Ectodermal cell (in vitro differentiated cells): ENCODE measurements around the gene ZRANB3. TPM values are rescaled to one million over a fixed set of nuclear protein-coding genes. Genes with fewer than 3 reads are reported as not detected.

ENCODE experiments used
- H3K27ac ChIP-seq: 2 replicates; pipeline ENCODE4 v1.7.0; 2013; ENCODE audit warnings: mild to moderate bottlenecking, low read depth, low read length; ENCODE audit not compliant: insufficient read depth, poor library complexity, severe bottlenecking
- H3K27me3 ChIP-seq: 2 replicates; pipeline ENCODE4 v1.7.0; 2013; ENCODE audit warnings: mild to moderate bottlenecking, low read length; ENCODE audit not compliant: insufficient read depth, control insufficient read depth, poor library complexity, severe bottlenecking
- H3K36me3 ChIP-seq: one replicate; pipeline ENCODE4 v1.7.0; 2013; ENCODE audit warnings: low read length; ENCODE audit not compliant: control insufficient read depth, insufficient read depth
- H3K4me1 ChIP-seq: one replicate; pipeline ENCODE4 v1.7.0; 2013; ENCODE audit warnings: low read length; ENCODE audit not compliant: control insufficient read depth, insufficient read depth
- H3K4me3 ChIP-seq: 2 replicates; pipeline ENCODE4 v1.7.0; 2013; ENCODE audit warnings: low read depth, low read length, control low read depth; ENCODE audit not compliant: insufficient read depth
- H3K9me3 ChIP-seq: 2 replicates; pipeline ENCODE4 v1.7.0; 2013; ENCODE audit warnings: mild to moderate bottlenecking, low read length, moderate library complexity; ENCODE audit not compliant: control insufficient read depth
- WGBS, 2 experiments: methylation state at CpG; one replicate each; pipeline ENCODE4 v1.1.7; 2013; ENCODE audit warnings: missing lambda C conversion rate in 2 of 2; 5-methylcytosine and 5-hydroxymethylcytosine counted together
- polyA plus RNA-seq, 4 experiments: library from polyadenylated mRNA; stranded (reverse); fragments of 50-300 nt; gene quantifications; one replicate each; pipeline ENCODE4 v1.2.3, GENCODE V29; 2013

ZRANB3 gene
- polyA plus RNA-seq (2013, experiment 1 of 4): 15.1 TPM
- polyA plus RNA-seq (2013, experiment 2 of 4): 16.0 TPM
- polyA plus RNA-seq (2013, experiment 3 of 4): 13.2 TPM
- polyA plus RNA-seq (2013, experiment 4 of 4): 12.1 TPM

DNA sequence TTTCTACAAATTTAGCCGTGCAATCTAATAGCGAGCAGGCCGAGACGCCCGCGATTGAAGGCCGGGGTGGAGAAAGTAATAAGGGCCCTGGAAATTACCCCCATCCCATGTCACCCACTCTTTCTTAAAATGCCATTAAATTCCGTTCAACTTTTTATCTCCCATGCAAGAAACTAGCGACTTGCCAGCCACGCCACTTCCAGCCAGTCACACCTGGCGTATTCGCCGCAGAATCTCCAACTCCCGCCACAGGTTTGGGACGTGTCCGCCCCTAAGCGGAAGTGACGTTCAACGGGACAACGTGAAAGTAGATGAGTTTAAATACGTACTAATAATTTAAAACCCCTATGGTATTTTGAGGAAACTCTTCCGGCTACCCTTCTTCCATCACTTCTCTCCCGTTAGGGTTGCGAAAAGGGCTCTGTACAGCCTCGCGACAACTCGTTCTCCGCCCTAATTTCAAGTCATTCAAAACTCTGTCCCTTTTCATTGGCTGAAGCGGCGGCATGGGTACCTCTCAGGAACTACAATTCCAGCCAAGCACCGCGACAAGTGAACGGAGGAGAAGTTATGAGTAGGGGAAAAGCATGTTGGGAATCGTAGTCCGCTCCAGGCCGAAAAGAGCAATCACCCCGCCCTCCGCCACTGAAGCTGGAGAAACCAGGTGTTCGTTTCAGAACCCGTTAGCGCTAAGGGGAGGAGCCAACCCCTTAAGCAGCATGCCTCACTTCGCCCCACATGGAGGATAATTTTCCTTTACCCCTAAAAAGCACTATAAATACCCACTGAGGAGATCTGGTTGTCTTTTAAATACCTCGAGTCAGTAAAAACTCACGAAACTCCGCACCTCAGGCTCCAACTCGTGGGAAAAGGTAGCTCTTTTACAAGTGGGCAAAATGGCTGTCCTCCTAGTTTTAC lies at the start of gene ZRANB3:
ZRANB3 (minus strand) TSS at position 906 of the 918 bp plus-strand sequence.
- Histone ChIP-seq H3K27ac (peak within 1 kb of the TSS; percentile 95), H3K4me1 (peaks cover 6% of the 10 kb centered on the region)
- 1 to 2% methylated on average over 40 to 46 of the region's 46 CpGs for WGBS, 2 experiments

GRCh38 chr2:135573620-135574019 lies 42.6 kb upstream of the ZRANB3 start:
- WGBS, 2 experiments: 91 to 100% methylated on average over 1 of the region's 1 CpG
- no peaks in the 10 kb centered on the region for H3K9me3 ChIP-seq
- H3K4me1 ChIP-seq: no peaks in the 10 kb centered on the region
- H3K27me3 ChIP-seq: no peaks in the 10 kb centered on the region
- H3K4me3 ChIP-seq: no peak overlapping the region
- no peak overlapping the region for H3K27ac ChIP-seq
- no peaks in the 10 kb centered on the region for H3K36me3 ChIP-seq

More for the DNA sequence above, at the start of gene ZRANB3:
- Histone ChIP-seq H3K36me3 (peaks cover 4% of the 10 kb centered on the region), H3K4me3 (peak within 1 kb of the TSS; percentile 97), H3K27me3 (no peaks in the 10 kb centered on the region), H3K9me3 (no peaks in the 10 kb centered on the region)

DNA sequence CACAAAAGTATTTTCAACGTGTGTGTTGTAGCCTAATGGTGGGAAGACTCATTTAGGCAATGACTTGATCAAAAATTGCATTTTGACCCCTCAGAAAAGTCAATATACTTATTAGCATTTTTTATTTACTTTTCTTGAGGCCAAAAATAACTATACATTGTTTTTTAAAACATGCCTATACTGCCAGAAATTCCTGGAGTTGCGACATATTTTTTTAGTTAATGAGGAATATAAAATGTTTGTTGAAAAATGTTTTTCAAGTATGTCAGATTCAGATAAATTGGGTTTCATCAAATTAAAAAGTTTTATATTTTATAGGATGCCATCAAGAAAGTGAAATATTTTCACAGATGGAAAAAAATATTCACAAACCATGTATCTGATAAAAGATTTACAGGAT lies 39.9 kb upstream of the ZRANB3 start:
- H3K27me3 ChIP-seq: no peaks in the 10 kb centered on the region
- H3K9me3 ChIP-seq: no peaks in the 10 kb centered on the region
- no peak overlapping the region for H3K27ac ChIP-seq
- no peaks in the 10 kb centered on the region for H3K4me1 ChIP-seq
- no peak overlapping the region for H3K4me3 ChIP-seq
- WGBS, 2 experiments: 95% methylated on average over 2 of the region's 2 CpGs; no CpG with 5 or more reads in 1 of the 2 experiments
- no peaks in the 10 kb centered on the region for H3K36me3 ChIP-seq

- Histone ChIP-seq H3K9me3 (no peaks in the 10 kb centered on the region), H3K36me3 (no peaks in the 10 kb centered on the region)
- 94 to 97% methylated on average over 4 of the region's 4 CpGs for WGBS, 2 experiments
Observed at GRCh38 chr2:135563793-135564192, 32.8 kb upstream of the ZRANB3 start.

GRCh38 chr2:135561925-135562324 lies 30.9 kb upstream of the ZRANB3 start:
- 96 to 98% methylated on average over 4 of the region's 4 CpGs for WGBS, 2 experiments
- H3K9me3 ChIP-seq: no peaks in the 10 kb centered on the region

More at GRCh38 chr2:135563793-135564192, 32.8 kb upstream of the ZRANB3 start:
- no peak overlapping the region for H3K27ac ChIP-seq
- H3K27me3 ChIP-seq: no peaks in the 10 kb centered on the region
- H3K4me1 ChIP-seq: no peaks in the 10 kb centered on the region
- no peak overlapping the region for H3K4me3 ChIP-seq

DNA sequence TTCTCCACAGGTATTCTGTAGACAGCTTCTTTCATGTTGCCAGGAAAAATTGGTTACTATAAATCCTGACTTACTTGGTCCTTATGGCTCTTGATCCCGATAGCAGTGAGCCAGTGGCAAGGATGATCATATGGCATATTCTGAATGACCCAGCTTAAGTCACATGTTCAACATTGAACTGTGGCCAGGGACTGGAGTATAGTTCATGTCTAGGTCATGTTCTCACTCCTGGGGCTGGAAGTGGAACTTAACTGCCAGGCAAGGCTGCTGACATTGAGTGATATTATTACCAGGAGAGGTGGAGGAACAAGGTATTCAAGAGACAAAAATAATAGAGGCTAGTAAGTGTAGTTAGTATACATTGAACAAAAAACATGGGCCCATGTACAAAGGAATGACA lies 26.5 kb upstream of the ZRANB3 start:
- no peaks in the 10 kb centered on the region for H3K4me1 ChIP-seq
- H3K36me3 ChIP-seq: no peaks in the 10 kb centered on the region
- no peak overlapping the region for H3K4me3 ChIP-seq
- no peaks in the 10 kb centered on the region for H3K27me3 ChIP-seq
- no peaks in the 10 kb centered on the region for H3K9me3 ChIP-seq
- 92 to 100% methylated on average over 1 of the region's 1 CpG for WGBS, 2 experiments
- H3K27ac ChIP-seq: no peak overlapping the region

More at GRCh38 chr2:135561925-135562324, 30.9 kb upstream of the ZRANB3 start:
- Histone ChIP-seq H3K27ac (no peak overlapping the region), H3K4me3 (no peak overlapping the region), H3K4me1 (no peaks in the 10 kb centered on the region), H3K36me3 (no peaks in the 10 kb centered on the region), H3K27me3 (no peaks in the 10 kb centered on the region)

- WGBS, 2 experiments: 91 to 98% methylated on average over 2 to 3 of the region's 4 CpGs
- Histone ChIP-seq H3K27ac (no peak overlapping the region), H3K36me3 (no peaks in the 10 kb centered on the region), H3K4me1 (no peaks in the 10 kb centered on the region), H3K27me3 (no peaks in the 10 kb centered on the region), H3K4me3 (no peak overlapping the region), H3K9me3 (no peaks in the 10 kb centered on the region)
Observed at GRCh38 chr2:135555311-135555710, 24.3 kb upstream of the ZRANB3 start.

DNA sequence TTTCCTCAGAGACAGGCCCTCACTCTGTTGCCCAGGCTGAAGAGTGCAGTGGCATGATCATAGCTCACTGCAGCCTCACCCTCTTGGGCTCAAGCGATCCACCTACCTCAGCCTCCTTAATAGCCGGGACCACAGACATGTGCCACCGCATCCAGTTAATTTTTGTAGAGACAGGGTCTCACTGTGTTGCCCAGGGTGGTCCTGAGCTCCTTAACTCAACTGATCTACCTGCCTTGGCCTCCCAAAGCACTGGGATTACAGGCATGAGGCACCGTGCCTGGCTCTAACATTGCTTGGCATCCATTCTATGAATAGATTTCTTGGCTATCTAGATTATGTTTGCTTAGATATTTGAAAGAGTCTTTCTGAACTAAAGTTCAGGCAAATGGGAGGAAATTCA lies 21.9 kb upstream of the ZRANB3 start:
- WGBS, 2 experiments: 92 to 97% methylated on average over 4 of the region's 4 CpGs
- H3K9me3 ChIP-seq: no peaks in the 10 kb centered on the region
- no peak overlapping the region for H3K27ac ChIP-seq
- H3K27me3 ChIP-seq: no peaks in the 10 kb centered on the region
- H3K4me1 ChIP-seq: no peaks in the 10 kb centered on the region
- no peak overlapping the region for H3K4me3 ChIP-seq
- no peaks in the 10 kb centered on the region for H3K36me3 ChIP-seq

- Histone ChIP-seq H3K36me3 (no peaks in the 10 kb centered on the region), H3K9me3 (no peaks in the 10 kb centered on the region), H3K4me3 (no peak overlapping the region), H3K4me1 (no peaks in the 10 kb centered on the region), H3K27ac (no peak overlapping the region), H3K27me3 (no peaks in the 10 kb centered on the region)
- WGBS, 2 experiments: 100% methylated on average over 3 to 5 of the region's 5 CpGs
Observed at GRCh38 chr2:135551356-135551755, 20.3 kb upstream of the ZRANB3 start.

- H3K4me3 ChIP-seq: no peak overlapping the region
- no peak overlapping the region for H3K27ac ChIP-seq
- H3K27me3 ChIP-seq: no peaks in the 10 kb centered on the region
- no peaks in the 10 kb centered on the region for H3K4me1 ChIP-seq
- H3K36me3 ChIP-seq: no peaks in the 10 kb centered on the region
- H3K9me3 ChIP-seq: no peaks in the 10 kb centered on the region
- 94% methylated on average over 2 of the region's 3 CpGs for WGBS, 2 experiments
Observed at GRCh38 chr2:135547311-135547710, 16.3 kb upstream of the ZRANB3 start.
